ENCODE data around the gene CFAP410.

DNA sequence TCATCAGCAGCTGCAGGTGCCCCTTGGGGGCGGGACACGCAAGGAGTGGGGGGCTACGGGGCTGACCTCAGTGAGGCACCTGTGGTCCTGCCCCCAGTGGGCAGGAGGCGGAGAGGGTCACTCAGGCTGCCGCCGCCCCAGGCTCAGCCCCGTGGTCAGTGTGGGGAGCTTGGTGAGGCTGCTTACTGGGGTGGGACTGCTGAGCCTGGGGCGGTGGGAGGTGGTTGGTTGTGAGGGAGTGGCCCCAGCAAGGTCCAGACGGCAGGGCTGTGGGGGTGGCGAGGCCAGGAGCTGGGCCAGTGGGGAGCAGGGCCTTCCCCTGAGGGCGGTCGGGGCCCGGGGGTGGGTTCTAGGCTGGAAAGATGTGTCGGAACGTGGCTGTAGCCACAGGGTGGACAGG, 25.1 kb downstream of the CFAP410 start:
- TF ChIP-seq, protein P1, sequence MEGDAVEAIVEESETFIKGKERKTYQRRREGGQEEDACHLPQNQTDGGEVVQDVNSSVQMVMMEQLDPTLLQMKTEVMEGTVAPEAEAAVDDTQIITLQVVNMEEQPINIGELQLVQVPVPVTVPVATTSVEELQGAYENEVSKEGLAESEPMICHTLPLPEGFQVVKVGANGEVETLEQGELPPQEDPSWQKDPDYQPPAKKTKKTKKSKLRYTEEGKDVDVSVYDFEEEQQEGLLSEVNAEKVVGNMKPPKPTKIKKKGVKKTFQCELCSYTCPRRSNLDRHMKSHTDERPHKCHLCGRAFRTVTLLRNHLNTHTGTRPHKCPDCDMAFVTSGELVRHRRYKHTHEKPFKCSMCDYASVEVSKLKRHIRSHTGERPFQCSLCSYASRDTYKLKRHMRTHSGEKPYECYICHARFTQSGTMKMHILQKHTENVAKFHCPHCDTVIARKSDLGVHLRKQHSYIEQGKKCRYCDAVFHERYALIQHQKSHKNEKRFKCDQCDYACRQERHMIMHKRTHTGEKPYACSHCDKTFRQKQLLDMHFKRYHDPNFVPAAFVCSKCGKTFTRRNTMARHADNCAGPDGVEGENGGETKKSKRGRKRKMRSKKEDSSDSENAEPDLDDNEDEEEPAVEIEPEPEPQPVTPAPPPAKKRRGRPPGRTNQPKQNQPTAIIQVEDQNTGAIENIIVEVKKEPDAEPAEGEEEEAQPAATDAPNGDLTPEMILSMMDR (IDR thresholded peaks at IDR 0.05) = no peak
- no peak for TF ChIP-seq POLR2A (IDR thresholded peaks at IDR 0.05)

Data from upper lobe of left lung (tissue), 4 donors.